Stimulated activated CD4-positive, alpha-beta T cell treated with anti-CD3 and anti-CD28 coated beads, Interleukin-1b, Interleukin-23, amount 100 ng/mL, for 24 hours (primary cell): ENCODE results near the gene TMEM273.

Source experiments
- DNase-seq, 4 experiments: peaks; one replicate each; pipeline ENCODE4 v3.0.0-alpha.2; 2020; ENCODE audit warnings: low read depth in 4 of 4, low spot score in 1 of 4

TMEM273 gene

DNA sequence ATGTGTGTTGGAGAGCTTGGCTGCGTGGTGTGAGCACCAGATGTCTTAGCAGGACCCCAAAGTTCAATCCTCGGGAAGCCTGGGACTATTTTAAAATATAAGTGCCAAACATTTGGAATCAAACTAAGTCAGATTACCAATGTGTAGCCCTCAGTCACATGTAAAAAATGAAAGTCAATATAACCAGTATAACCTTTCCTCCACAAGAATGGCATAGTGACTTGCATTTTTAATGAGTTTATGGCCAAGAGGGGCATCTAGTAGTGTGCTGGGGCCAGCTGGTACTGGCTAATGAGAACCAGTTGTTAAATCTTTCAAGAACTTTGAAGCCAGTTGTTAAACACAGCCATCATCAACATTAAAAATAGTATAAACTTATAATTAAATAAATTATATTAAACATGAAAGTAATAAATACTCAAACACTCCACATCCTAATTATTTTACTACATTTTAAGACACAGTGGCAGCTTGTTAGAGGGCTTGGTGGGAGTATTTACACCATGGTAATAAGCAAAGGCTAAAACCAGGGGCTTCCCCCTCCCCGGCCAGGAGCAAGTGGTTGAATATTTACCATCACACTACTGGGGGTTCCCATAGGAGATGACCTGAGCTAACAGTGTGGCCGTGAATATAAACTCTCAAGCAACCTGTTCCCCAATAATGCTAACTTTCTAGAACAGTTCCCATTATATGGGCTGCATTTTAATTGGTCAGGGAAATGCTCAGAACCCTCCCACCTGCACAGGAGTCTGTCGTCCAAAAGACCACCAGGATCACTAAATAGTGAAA is 46.5 kb downstream of the TMEM273 start:
- DNase-seq, result no peak

DNA sequence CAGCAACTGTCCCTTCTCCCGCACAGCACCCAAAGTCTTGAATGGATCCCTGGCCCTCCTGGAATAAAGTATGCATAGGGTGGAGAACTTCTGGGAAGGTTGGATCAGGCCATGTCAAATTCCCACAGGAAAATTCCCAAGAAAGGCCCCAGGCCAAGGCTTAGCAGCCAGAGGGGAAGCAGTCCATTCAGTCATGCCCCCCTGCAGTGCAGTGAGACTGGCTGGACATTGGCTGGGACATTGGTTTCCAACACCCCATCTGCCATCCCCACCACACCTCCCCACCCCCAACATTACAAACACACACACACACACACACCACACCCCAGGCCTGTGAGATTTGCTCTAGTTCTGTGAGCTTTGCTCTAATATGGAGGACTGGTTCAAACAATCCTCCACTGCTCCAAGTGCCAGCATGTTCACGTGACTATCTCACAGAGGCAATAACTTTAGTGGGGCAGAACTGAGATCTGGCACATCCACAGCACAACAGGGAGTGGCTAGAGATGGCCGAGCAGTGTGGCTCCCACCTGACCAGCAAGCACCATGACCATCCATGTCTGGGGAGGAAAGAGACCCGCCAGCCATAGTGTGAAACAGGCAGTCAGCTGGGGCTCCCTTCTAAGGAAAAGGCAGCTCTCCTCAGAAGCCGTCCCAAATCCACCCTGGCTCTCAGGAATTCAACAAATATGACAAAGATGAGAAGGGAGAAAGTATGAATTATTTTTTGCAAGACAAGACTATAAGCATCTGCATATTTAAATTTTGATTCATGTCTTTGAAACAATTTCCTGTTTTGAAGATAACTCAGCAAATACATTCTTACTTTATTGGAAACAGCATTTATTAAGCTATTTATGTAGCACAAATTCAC is 47.6 kb downstream of the TMEM273 start:
- no peak for DNase-seq

DNA sequence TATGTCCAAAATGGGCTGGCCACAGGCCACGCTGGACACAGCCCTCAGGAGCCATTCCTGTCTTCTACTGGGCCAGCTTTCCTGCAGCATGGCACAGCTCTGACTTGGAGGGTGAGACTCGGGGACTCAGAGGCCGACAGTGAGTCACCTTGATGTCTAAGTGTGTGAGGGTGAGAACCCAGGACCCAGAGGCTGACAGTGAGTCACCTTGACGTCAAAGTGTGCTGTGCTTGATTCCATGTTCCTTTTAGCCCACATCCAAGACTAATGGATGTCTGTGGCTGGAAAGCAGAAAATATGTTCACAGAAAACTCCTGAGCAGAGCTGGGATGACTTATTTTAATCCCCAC is 48.4 kb downstream of the TMEM273 start:
- DNase-seq, result no peak

DNA sequence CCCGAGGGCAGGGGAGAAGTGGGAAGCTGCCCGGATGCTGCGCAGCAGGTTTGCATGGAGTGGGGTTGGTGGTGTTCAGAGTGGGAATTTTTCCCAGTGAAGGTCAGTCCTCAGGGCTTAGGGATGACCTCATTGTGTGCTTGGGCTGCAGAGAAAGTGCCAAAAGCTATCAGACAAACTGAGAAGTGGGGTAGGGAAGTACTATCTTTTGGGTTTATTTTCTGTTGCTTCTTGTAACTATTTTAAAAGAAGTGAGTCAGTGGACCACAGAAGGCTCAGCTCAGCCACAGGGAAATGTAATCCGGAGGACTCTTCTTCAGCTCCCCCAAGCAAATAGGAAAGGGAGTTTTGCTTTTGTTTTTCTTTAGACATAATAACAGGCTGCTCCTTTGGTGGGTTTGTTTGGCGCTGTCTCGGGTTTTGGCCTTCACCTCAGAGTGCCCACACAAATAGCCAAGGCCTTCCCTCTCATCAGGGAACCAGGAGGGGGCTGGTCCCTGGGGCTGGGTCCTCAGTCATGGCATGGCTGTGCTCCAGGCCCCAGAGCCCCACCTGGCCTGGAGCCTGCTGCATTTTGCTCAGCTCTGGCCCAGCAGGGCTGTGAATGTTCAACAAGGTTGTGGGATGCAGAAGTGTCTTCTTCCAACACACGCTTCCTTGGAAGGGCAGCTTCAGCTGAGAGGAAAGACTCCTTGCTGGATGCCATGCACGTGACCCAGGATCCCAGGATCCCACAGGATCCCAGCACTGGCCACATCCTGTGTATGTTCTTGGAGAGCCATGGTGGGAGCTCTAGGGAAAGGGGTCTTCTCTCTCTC is 49.0 kb downstream of the TMEM273 start:
- no peak for DNase-seq

DNA sequence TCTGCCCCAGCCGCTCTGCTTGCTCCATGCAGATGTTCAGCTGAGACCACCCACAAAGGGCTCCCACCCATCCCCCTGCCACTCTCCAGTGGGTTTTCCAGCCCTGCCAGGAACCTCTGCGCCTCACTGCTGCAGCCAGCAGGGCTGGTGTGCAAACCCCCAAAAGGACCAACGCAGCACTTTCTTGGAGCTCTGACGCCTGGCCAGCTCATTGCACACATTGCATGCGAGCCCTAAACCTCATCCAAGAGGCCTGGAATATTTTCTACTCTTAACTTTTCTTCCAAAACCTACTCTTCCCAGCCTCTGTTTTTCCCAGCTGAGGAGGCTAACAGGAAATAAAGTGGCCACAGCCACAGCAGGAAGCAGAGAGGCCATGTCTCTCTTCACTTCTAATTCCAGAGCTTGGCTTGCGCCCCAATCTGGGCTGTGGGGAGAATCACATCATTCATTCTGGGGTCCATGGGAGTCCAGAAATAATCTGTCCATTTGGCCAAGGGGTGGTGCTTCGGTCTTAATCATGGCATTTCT is 49.8 kb downstream of the TMEM273 start:
- no peak for DNase-seq

DNA sequence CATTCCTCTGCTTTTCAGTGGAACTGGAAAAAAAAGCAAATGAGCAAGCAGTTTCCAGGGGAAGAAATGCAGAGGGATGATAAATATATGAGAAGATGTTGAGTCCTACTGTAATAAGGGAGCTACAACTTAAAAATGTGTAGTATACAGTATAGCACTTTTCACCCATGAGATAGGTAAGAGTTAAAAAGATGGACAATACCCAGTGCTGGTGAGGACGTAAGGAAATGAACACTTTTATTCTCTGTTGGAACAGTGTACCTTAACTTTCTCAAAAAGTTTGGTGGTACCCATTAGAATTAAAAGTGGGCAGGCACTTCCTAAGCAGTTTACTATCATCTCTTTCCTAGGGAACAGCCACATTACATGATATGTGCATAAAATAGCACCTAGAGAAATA is 51.7 kb downstream of the TMEM273 start:
- no peak for DNase-seq

DNA sequence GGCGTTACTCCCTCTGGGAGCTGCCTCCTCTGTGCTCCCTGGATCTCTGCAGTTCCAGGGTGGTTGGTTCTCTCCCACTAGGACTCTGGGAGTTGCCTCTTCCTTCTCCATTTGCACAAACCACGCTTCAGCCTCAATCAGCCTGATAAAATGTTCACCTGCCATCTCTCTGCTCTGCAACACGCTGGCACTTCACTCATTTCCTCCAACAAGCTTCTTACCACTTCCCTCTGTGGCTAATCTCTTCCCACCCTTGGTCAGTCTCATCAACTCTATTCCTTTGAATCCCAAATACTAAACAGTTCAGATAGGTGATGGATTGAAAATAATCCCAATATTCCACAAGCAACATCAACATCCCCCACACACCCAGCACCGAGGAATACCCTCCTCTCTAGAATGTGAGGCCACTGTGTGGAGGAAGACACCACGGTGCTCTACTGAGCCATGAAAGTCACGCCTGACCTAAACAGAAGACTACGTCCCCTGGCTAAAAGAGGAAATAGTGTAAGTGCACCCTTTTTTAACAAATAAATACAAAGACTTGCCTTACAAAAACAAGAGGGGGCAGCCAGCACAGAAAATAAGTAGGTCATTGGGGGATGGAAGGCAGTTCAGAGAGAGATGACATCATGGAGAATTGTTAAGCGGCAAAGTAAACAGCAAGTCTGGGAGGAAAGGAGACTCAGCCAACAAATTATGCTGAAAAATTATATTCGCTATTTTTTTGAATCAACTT is 52.4 kb downstream of the TMEM273 start:
- DNase-seq, result no peak

DNA sequence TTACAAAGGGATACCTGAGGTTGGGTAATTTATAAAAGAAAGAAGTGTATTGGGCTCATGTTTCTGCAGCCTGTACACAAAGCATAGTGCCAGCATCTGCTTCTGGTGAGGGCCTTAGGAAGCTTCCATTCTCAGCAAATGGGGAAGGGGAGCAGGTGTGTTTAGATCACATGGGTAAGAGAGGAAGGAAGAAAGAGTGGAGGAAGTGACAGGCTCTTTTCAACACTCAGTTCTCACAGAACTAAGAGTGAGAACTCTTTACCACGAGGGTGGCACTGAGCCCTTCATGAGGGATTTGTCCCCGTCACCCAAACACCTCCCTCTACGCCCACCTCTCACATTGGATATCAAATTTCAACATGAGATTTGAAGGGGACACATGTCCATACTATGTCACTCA is 53.9 kb downstream of the TMEM273 start:
- DNase-seq, result no peak

DNA sequence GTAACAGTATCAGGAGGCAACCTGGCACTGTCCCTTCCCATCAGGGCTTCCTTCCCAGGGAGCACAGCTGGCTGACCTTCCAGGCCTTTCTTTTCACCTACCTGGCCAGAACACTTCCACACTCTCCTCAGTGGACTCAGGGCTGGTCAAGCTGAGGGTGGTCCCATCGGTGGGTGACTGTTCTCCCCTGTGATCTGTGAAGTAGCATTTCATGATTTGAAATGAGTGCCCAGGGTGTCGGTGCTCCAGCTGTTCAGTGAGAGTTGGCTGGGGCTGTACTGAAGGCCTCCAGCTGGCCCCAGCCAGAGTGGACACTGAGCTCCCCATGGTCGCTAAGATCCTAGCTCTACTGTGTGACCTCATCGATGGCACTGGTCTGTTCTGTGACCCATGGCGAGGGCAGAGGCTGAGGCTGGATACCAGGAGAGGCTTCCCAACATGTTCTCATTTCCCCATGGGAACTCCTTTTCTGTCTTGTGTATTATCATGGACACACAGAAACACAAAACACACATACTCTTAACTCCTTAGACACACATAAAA is 54.4 kb downstream of the TMEM273 start, which contains the start of gene FAM170B:
FAM170B (minus strand) TSS at position 316 of the 543 bp plus-strand sequence; CDS start at position 213, 103 bp downstream.
- no peak for DNase-seq

DNA sequence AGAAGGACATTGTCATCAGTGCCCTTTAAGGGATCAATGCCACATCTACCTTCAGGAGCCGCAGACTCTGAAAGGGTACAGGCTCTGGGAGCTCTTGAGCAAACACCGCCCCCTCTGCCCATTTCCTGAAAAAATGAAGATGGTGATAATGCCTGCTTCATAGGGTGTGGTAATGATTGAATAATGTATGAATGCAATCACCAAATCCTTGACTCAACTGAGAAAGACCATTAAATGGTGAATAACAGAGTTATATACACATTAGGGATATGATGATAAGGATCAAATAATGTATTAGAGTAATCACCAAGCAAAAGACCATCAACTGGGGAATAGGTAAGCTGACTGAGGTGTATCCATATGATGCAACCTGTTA is 55.8 kb downstream of the TMEM273 start:
- DNase-seq, result no peak

DNA sequence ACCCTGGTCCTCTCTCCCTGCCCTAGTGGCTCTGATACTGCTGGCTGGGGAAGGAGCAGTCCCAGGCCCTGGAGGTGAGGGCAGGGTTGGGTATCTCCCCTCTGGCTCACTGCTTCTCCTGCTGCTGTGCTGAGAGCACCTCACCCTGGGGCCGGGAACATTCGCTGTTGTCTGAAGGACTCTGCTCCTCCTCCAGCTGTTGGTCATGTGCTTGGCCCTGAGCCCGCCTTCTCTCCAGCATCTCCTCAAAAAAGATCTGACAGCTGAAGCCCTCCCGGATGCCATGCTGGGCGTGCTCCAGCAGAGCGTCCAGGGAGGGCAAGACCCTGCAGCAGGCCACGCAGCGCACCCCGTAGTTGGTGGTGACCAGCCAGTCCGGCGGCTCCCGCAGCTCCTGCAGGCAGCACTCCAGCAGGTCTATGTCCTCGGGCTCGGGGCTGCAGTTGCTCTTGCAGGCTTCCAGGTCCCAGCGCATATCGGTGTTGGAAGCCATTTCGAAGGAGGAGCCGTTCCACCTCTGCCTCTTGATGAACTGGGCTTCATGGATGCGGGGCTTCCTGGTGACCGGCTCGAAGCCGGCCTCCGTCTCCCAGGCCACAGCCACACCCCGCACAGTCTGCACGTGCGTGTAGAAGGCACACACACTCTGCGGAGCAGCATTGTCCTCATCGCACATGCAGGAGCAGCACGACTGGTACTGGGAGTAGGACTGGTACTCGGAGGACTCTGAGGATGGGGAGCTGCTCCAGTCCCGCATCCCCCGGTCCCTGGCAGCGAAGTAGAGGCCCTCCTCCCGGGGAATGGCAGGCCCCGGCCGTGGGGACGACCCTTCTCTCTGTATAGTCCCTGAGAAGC is 56.5 kb downstream of the TMEM273 start:
- no peak for DNase-seq

DNA sequence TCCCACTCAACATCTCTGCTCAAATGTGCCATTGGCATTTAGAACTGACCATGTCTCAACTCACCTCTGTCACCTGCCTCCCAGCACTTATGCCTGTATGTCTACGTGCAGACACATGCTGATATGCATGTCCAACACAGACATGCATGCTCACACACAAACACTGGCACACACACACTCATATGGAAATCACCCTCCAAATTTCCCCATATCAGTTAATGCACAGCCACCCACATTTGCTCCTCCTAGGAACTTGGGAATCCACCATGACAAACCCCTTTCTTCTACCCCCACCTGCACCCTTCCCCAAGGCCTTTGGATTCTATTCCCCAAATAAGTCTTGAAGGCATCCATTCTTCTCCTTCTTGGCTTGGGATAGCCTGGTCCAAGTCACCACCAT is 58.8 kb downstream of the TMEM273 start:
- DNase-seq, result no peak

DNA sequence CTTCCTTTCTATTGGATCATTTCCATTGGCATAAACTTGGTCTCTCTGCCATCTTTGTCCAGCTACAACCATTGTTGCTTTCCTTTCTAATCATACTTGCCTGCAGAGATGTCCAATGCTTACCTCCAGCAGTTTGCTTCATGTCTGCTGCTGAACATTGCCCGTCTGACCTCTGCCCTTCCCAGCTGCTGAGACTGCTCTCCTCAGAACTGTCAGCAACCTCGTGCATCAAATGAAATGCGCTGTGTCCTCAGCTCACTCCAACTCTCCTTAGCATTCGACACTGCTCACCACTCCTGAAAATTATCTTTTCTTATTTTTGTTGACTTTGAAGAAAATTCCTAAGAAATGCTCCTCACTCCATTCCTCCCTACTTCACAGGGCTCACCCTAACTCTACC is 59.3 kb downstream of the TMEM273 start:
- DNase-seq, result no peak

DNA sequence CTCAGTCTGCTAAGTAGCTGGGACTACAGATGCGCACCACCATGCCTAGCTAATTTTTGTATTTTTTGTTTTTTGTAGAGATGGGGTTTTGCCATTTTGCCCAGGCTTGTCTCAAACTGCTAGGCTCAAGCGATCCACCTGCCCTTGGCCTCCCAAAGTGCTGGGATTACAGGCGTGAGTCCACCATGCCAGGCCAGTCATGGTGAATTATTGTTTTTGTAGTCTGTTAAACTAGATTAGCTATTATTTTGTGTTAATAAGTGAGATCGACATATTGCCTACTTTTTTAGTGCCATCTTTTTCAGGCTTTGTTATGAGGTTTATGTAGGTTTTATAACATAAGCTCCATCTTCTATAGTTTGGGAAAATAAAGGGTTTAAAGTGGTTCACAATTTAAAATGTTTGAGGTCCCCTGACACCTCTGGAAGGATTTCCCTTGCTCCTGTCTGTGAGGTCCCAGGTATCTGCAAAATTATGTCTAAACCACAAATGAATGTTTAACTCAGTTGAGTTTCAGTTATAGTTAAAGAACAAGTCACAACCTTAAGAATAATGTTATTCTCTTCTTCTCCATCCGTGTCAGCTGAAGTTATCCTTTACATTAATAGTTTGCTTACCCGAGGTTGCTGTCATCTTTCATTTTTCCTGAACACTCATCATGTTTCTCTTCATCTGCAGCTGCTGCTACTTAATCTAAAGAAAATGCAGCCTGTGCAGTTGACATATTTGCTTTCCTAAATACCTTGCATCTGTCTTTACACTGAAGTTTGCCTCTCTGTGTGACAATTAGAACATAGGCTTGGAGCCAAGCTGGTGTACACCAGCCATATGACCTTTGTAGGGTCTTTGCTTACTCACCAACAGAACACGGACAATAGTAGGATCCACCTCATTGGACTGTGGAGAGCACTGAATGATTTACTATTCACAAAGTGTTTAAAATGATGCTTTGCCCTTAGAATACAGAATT is 63.9 kb downstream of the TMEM273 start:
- DNase-seq, result no peak

DNA sequence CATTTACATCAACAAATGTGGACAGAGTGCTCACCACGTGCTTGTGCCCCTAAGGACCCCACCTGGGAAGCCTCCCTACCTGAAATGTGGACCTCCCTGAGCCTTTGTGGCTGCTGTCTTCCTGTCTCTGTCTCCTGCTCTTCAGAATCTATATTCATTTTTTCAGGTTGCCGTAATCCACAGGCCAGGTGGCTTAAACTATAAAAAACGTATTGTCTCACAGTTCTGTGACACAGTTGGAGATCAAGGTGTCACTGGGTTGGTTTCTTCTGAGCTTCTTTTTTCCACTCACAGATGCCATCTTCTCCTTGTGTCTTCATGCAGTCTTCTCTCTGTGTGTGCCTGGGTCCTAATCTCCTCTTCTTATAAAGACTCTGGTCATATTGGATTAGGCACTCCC is 67.3 kb downstream of the TMEM273 start:
- DNase-seq, result no peak

DNA sequence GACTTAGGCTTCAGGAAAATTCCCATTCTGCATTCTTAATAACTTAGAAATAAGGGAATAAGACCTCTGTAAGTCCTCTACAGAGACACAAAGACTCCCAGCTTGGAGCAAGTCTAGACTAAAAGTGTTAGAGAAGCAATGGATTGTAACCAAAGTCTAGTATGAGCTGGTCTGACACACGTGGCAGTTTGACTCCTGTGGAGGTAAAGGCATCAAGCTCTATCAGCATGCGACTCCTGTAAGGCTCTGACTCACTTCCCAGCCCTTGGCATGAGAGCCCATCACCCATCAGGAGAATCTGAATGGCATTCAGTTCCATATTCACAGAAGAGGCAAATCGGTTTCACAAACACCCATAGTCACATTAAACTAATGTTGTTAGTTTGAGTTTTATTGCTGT is 68.4 kb downstream of the TMEM273 start:
- DNase-seq, result no peak

DNA sequence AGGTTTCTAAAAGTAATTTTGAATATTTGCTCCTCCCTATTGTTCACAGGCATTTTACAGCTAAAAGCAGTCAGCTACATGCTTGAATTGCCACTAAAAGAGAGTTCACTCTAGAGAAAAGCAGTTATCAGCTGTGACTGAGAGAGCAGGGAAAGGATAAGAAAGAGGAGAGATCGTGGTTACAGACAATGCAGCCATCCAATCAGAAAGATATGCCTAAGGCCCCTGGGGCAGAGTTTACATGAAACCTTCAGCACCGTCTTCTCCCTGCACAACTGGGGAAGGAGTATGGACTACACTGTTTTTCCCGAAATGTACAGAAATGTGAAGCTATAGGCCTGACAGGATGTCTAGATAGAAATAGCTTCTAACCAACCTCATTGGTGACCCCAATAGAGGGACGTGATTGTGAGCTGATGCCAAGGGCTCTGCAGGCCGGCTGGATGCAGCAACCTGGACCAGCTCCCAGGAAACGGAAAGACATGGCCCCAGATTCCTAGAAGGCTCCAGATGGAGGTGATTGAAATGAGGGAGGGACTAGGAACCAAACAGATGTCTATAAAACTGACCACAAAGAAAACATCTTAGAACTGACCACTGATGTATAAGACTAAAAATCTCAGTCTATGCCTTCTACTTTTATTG is 69.6 kb downstream of the TMEM273 start:
- no peak for DNase-seq
